ENCODE measurements around the gene TMEM167B.
A peak's percentile ranks its signal among the peaks of the same experiment; 100 is the strongest.
"Not testable (repeated sequence)": the region's sequence is repeated elsewhere in the genome, so short reads cannot be mapped to it uniquely, and the experiment has no call there.

TMEM167B gene

GRCh38 chr1:109090196-109091077 is at the start of gene TMEM167B:
Gene TMEM167B, plus strand, starts transcription at chr1:109090764. Its CDS starts 109 bp downstream, at chr1:109090873.
- peak; percentile 88 for DNase-seq

- no peak for DNase-seq
Observed at GRCh38 chr1:109040989-109041620, 49.5 kb upstream of the TMEM167B start.

GRCh38 chr1:109041621-109042468 is 48.7 kb upstream of the TMEM167B start, which contains the start of gene WDR47:
Gene WDR47, minus strand, starts transcription at chr1:109042102. Its CDS starts 18,590 bp downstream, at chr1:109023512.
- DNase-seq: peak; percentile 98

GRCh38 chr1:109045595-109045994 is 45.0 kb upstream of the TMEM167B start:
- DNase-seq: no peak

- DNase-seq: no peak
Observed at GRCh38 chr1:109046671-109047070, 43.9 kb upstream of the TMEM167B start.

GRCh38 chr1:109047339-109047738 is 43.2 kb upstream of the TMEM167B start:
- DNase-seq: no peak

GRCh38 chr1:109048335-109048734 is 42.2 kb upstream of the TMEM167B start:
- no peak for DNase-seq

GRCh38 chr1:109050228-109050995 is 40.2 kb upstream of the TMEM167B start:
- no peak for DNase-seq

- not testable (repeated sequence) for DNase-seq
Observed at GRCh38 chr1:109052145-109052544, 38.4 kb upstream of the TMEM167B start.

- DNase-seq: no peak
Observed at GRCh38 chr1:109056064-109056463, 34.5 kb upstream of the TMEM167B start.

GRCh38 chr1:109059026-109059425 is 31.5 kb upstream of the TMEM167B start:
- no peak for DNase-seq

- DNase-seq: no peak
Observed at GRCh38 chr1:109060707-109061106, 29.9 kb upstream of the TMEM167B start.

GRCh38 chr1:109061183-109061582 is 29.4 kb upstream of the TMEM167B start:
- no peak for DNase-seq

GRCh38 chr1:109065137-109065536 is 25.4 kb upstream of the TMEM167B start:
- no peak for DNase-seq

GRCh38 chr1:109067883-109068282 is 22.7 kb upstream of the TMEM167B start:
- DNase-seq: no peak

- DNase-seq: no peak
Observed at GRCh38 chr1:109069294-109069693, 21.3 kb upstream of the TMEM167B start.

- peak; percentile 91 for DNase-seq
Observed at GRCh38 chr1:109075531-109076490, 14.8 kb upstream of the TMEM167B start, which contains the start of gene TAF13. Gene TAF13, minus strand, starts transcription at chr1:109076003. Its CDS starts 56 bp downstream, at chr1:109075947.

- DNase-seq: no peak
Observed at GRCh38 chr1:109078317-109078716, 12.2 kb upstream of the TMEM167B start.

GRCh38 chr1:109079240-109079622 is 11.3 kb upstream of the TMEM167B start:
- no peak for DNase-seq

- no peak for DNase-seq
Observed at GRCh38 chr1:109080441-109081082, 10.0 kb upstream of the TMEM167B start.
